ENCODE measurements around the gene TXNRD1. TPM values are rescaled to one million over a fixed set of nuclear protein-coding genes. Genes with fewer than 3 reads are reported as not detected.

The TXNRD1 gene
- total RNA-seq, 4 donors from 2014 or later, result 23.4 to 43.2 (median 35.6) TPM

DNA sequence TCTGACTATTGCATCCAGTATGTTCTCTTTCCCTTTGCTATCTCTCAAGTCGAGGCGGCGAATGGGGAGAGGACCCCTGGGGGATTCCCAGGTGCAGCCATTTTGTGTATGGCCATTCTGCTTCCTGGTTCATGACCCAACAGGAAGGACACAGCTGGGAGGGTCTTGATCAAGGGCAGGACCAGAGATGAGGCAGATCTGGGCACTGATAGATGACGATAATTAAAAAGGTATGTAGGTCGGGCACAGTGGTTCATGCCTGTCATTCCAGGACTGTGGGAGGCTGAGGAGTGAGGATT lies 161.9 kb downstream of the TXNRD1 start:
- intact Hi-C loops (cut with DNase I; ENCODE audit: low total_unique reads), result no loop called here
- DNase-seq (ENCODE audit: low spot score in 2 of 2), result no peak
- TF ChIP-seq POLR2A (IDR thresholded peaks at IDR 0.05), result no peak
- TF ChIP-seq, protein P1, sequence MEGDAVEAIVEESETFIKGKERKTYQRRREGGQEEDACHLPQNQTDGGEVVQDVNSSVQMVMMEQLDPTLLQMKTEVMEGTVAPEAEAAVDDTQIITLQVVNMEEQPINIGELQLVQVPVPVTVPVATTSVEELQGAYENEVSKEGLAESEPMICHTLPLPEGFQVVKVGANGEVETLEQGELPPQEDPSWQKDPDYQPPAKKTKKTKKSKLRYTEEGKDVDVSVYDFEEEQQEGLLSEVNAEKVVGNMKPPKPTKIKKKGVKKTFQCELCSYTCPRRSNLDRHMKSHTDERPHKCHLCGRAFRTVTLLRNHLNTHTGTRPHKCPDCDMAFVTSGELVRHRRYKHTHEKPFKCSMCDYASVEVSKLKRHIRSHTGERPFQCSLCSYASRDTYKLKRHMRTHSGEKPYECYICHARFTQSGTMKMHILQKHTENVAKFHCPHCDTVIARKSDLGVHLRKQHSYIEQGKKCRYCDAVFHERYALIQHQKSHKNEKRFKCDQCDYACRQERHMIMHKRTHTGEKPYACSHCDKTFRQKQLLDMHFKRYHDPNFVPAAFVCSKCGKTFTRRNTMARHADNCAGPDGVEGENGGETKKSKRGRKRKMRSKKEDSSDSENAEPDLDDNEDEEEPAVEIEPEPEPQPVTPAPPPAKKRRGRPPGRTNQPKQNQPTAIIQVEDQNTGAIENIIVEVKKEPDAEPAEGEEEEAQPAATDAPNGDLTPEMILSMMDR (IDR thresholded peaks at IDR 0.05), result no peak
- H3K4me3 ChIP-seq (ENCODE audit: low read depth, poor library complexity, severe bottlenecking), result no peak overlapping the region
- 62 to 64% methylated on average over 5 of the region's 5 CpGs for WGBS, 2 donors

DNA sequence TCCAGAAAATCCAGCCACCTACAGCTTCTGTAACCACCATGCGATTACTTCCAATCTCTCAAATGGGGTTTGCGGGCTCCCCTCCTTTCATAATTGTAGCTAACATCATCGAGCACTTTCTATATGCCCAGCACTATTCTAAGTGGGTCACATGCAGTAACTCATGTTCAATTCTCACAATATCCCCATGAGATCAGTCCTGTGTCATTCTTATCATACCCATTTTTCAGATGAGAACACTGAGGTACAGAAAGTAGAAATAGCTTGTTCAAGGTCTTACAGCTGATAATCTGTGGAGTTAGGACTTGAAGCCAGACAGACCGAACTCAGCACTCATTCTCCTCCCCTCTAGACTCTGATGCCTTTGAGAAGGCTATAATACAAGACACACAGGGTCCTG lies 162.8 kb downstream of the TXNRD1 start:
- TF ChIP-seq, protein P1 (IDR thresholded peaks at IDR 0.05), result no peak
- TF ChIP-seq POLR2A (IDR thresholded peaks at IDR 0.05), result no peak
- intact Hi-C loops (cut with DNase I; ENCODE audit: low total_unique reads), result no loop called here
- no peak overlapping the region for H3K4me3 ChIP-seq (ENCODE audit: low read depth, poor library complexity, severe bottlenecking)
- no peak for DNase-seq (ENCODE audit: low spot score in 2 of 2)
- 92 to 98% methylated on average over 4 of the region's 4 CpGs for WGBS, 2 donors

DNA sequence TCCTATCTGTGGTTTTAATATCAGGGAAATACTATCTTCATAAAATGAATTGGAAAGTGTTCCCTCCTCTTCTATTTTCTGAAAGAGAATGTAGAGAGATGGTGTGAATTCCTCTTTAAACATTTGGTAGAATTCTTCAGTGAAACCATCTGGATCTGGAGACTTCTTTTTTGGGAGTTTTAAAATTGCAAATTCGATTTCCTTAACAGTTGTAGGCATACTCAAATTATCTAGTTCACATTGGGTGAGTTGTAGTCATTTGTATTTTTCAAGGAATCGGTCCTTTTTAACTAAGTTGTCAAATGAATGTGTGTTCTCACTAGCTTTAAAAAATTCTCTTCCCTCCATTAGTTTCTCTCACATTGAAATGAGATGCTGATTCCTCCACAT lies 165.8 kb downstream of the TXNRD1 start:
- 50 to 57% methylated on average over 2 of the region's 2 CpGs for WGBS, 2 donors
- DNase-seq (ENCODE audit: low spot score in 2 of 2), result no peak
- intact Hi-C loops (cut with DNase I; ENCODE audit: low total_unique reads), result loop anchor here (10.0 kb wide), 1 partner anchor 673 kb away; no protein-coding TSS in a partner anchor
- H3K4me3 ChIP-seq (ENCODE audit: low read depth, poor library complexity, severe bottlenecking), result no peak overlapping the region
- TF ChIP-seq POLR2A (IDR thresholded peaks at IDR 0.05), result no peak
- TF ChIP-seq, protein P1 (IDR thresholded peaks at IDR 0.05), result no peak

DNA sequence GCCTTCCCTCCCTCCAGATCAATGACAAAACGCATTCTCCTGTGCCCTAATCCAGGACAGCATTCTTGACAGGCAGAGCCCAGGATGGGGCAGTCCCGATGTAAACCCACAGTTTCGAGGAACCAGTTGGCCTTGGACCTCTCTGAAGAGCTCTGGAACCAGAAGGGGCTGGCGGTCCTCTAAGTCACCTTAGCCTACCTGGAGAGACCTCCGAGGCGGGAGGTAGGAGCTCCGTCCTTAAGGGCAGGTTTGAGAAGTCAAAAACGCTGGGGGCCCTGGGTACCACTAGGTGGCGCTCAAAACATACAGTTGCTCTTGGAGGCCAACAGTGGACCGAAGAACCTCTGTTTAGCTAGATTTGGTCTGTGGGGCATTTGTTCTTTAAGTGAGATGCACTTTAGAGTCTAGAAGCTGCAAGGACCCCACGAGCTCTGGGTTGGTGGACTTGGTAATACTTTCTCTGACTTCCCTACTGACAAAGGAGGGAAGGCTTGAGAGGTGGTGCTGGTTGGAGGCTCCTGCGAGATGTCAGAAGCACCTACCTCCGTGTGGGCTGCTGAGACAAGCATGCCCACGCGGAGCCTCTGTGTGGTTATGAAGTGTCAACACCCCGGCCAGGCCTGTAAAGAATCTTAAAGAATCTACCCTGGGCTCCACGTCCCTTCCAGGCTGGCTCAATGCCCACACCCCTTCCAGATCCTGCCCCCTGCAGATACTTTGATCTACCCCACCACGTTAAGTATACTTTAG lies 166.3 kb downstream of the TXNRD1 start:
- no peak for TF ChIP-seq POLR2A (IDR thresholded peaks at IDR 0.05)
- TF ChIP-seq, protein P1 (IDR thresholded peaks at IDR 0.05), result peak in 1 of 3 donors; percentile 74
- peak; percentile 78 to 96 for DNase-seq (ENCODE audit: low spot score in 2 of 2)
- intact Hi-C loops (cut with DNase I; ENCODE audit: low total_unique reads), result loop anchor here (10.0 kb wide), 1 partner anchor 673 kb away; no protein-coding TSS in a partner anchor
- H3K4me3 ChIP-seq (ENCODE audit: low read depth, poor library complexity, severe bottlenecking), result no peak overlapping the region
- 18 to 29% methylated on average over 13 to 18 of the region's 18 CpGs for WGBS, 2 donors

DNA sequence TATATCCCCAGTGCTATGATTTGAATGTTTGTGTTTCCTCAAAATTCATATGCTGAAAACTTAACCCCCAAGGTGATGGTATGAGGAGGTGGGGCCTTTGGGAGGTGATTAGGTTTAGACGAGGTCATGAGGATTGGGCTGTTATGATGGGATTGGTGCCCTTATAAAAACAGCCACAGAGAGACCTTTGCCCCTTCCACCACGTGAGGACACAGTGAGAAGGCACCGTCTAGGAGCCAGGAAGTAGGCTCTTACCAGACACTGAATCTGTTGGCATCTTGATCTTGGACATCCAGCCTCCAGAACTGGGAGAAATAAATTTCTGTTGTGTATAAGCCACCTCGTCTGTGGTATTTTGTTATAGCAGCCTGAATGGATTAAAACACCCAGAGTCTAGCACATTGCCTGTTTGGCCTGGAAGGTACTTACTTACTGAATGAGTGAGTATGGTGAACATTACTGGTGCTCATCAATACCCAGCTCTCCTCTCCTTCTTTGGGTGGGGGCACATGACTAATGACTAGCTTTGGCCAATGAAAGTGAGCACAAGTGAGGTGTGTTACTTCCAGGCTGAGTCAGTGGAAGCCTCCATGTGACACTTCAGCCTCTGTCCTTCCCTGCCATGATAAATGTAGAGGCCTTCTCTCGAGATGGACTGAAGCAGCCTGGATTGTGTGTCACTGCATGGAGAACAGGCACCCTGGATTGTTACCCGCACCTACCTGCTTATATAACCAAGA lies 168.7 kb downstream of the TXNRD1 start:
- no peak overlapping the region for H3K4me3 ChIP-seq (ENCODE audit: low read depth, poor library complexity, severe bottlenecking)
- DNase-seq (ENCODE audit: low spot score in 2 of 2), result peak in 1 of 2 donors; percentile 23
- 82 to 90% methylated on average over 6 of the region's 6 CpGs for WGBS, 2 donors
- TF ChIP-seq, protein P1 (IDR thresholded peaks at IDR 0.05), result no peak
- TF ChIP-seq POLR2A (IDR thresholded peaks at IDR 0.05), result no peak
- intact Hi-C loops (cut with DNase I; ENCODE audit: low total_unique reads), result loop anchor here (10.0 kb wide), 1 partner anchor 670 kb away; no protein-coding TSS in a partner anchor

Data from lower leg skin (tissue), 4 donors.